GM19025 (cell line): ENCODE measurements around the gene JPH2.

Experiments
- ATAC-seq: cut with Tn5 transposase; IDR thresholded peaks from one replicate; pipeline ENCODE4 v1.9.1; 2021; ENCODE audit warnings: mild to moderate bottlenecking, low read depth, moderate library complexity; ENCODE audit not compliant: unreplicated experiment

The JPH2 gene

GRCh38 chr20:44106615-44107014 lies 80.4 kb downstream of the JPH2 start:
- no peak for ATAC-seq

GRCh38 chr20:44104798-44105517 lies 82.0 kb downstream of the JPH2 start:
- ATAC-seq, result no peak

GRCh38 chr20:44102582-44102981 lies 84.4 kb downstream of the JPH2 start:
- ATAC-seq, result no peak

- ATAC-seq, result no peak
These were observed 87.2 kb downstream of the JPH2 start for GRCh38 chr20:44099832-44100231.

- no peak for ATAC-seq
These were observed 88.3 kb downstream of the JPH2 start for GRCh38 chr20:44098657-44099056.

GRCh38 chr20:44098256-44098630 lies 88.7 kb downstream of the JPH2 start:
- ATAC-seq, result no peak

GRCh38 chr20:44097521-44098255 lies 89.3 kb downstream of the JPH2 start:
- no peak for ATAC-seq

- no peak for ATAC-seq
These were observed 91.2 kb downstream of the JPH2 start for GRCh38 chr20:44095831-44096230.

GRCh38 chr20:44093249-44093582 lies 93.8 kb downstream of the JPH2 start:
- no peak for ATAC-seq

- no peak for ATAC-seq
These were observed 94.3 kb downstream of the JPH2 start for GRCh38 chr20:44092551-44093248.

- ATAC-seq, result no peak
These were observed 96.0 kb downstream of the JPH2 start for GRCh38 chr20:44091026-44091425.

GRCh38 chr20:44089987-44090674 lies 96.9 kb downstream of the JPH2 start:
- no peak for ATAC-seq

- no peak for ATAC-seq
These were observed 99.2 kb downstream of the JPH2 start for GRCh38 chr20:44087857-44088120.

- no peak for ATAC-seq
These were observed 99.7 kb downstream of the JPH2 start for GRCh38 chr20:44087051-44087856.

GRCh38 chr20:44085616-44086434 lies 101.2 kb downstream of the JPH2 start:
- no peak for ATAC-seq

- ATAC-seq, result no peak
These were observed 102.1 kb downstream of the JPH2 start for GRCh38 chr20:44084891-44085290.

GRCh38 chr20:44084439-44084838 lies 102.5 kb downstream of the JPH2 start:
- no peak for ATAC-seq

GRCh38 chr20:44083220-44083933 lies 103.6 kb downstream of the JPH2 start:
- ATAC-seq, result no peak

GRCh38 chr20:44081888-44082287 lies 105.1 kb downstream of the JPH2 start:
- ATAC-seq, result no peak
